Mesothelial cell of epicardium (in vitro differentiated cells): ENCODE results near the gene SORBS1. TPM values are rescaled to one million over a fixed set of nuclear protein-coding genes. Genes with fewer than 3 reads are reported as not detected.

Source experiments
- DNase-seq, 2 experiments: peaks; one replicate each; pipeline ENCODE4 v3.0.0; 2021; ENCODE audit warnings: low spot score in 2 of 2; ENCODE audit not compliant: unreplicated experiment in 2 of 2
- H3K27ac Mint-ChIP-seq: 2 replicates; pipeline ENCODE4 v1.8.0; 2021; ENCODE audit warnings: mixed read lengths
- H3K27me3 Mint-ChIP-seq: 2 replicates; pipeline ENCODE4 v1.8.0; 2021; ENCODE audit warnings: low read depth, mixed read lengths
- H3K36me3 Mint-ChIP-seq: 2 replicates; pipeline ENCODE4 v1.8.0; 2021; ENCODE audit warnings: mixed read lengths
- H3K4me1 Mint-ChIP-seq: 2 replicates; pipeline ENCODE4 v1.8.0; 2021; ENCODE audit warnings: mixed read lengths
- H3K4me3 Mint-ChIP-seq: 2 replicates; pipeline ENCODE4 v1.8.0; 2021; ENCODE audit warnings: mild to moderate bottlenecking, moderate library complexity, mixed read lengths
- H3K9me3 Mint-ChIP-seq: 2 replicates; pipeline ENCODE4 v1.8.0; 2021; ENCODE audit warnings: mixed read lengths
- total RNA-seq: library from RNA; stranded (reverse); gene quantifications from 3 replicates; pipeline ENCODE4 v1.2.1, GENCODE V29; 2021
- TF ChIP-seq, protein P1 (sequence below): fragments of 200-600 bp; sonication (generic); IDR thresholded peaks from one replicate; pipeline ENCODE4 v1.5.0; 2021; ENCODE audit warnings: antibody characterized with exemption; ENCODE audit not compliant: unreplicated experiment

Gene SORBS1
- total RNA-seq, 1 donor from 2014 or later: 24.9 TPM

GRCh38 chr10:95579835-95580535 lies 18.8 kb upstream of the SORBS1 start:
- Mint-ChIP-seq H3K4me1 (no peaks in the 10 kb centered on the region), H3K9me3 (no peaks in the 10 kb centered on the region), H3K27ac (no peak overlapping the region), H3K36me3 (no peaks in the 10 kb centered on the region), H3K4me3 (no peak overlapping the region), H3K27me3 (peaks cover 5% of the 10 kb centered on the region)
- no peak for DNase-seq
- TF ChIP-seq, protein P1, sequence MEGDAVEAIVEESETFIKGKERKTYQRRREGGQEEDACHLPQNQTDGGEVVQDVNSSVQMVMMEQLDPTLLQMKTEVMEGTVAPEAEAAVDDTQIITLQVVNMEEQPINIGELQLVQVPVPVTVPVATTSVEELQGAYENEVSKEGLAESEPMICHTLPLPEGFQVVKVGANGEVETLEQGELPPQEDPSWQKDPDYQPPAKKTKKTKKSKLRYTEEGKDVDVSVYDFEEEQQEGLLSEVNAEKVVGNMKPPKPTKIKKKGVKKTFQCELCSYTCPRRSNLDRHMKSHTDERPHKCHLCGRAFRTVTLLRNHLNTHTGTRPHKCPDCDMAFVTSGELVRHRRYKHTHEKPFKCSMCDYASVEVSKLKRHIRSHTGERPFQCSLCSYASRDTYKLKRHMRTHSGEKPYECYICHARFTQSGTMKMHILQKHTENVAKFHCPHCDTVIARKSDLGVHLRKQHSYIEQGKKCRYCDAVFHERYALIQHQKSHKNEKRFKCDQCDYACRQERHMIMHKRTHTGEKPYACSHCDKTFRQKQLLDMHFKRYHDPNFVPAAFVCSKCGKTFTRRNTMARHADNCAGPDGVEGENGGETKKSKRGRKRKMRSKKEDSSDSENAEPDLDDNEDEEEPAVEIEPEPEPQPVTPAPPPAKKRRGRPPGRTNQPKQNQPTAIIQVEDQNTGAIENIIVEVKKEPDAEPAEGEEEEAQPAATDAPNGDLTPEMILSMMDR: no peak

- DNase-seq: no peak
- H3K27me3 Mint-ChIP-seq: peaks cover 5% of the 10 kb centered on the region
- no peaks in the 10 kb centered on the region for H3K9me3 Mint-ChIP-seq
- no peaks in the 10 kb centered on the region for H3K36me3 Mint-ChIP-seq
- no peak overlapping the region for H3K4me3 Mint-ChIP-seq
- no peaks in the 10 kb centered on the region for H3K4me1 Mint-ChIP-seq
- TF ChIP-seq, protein P1: no peak
- H3K27ac Mint-ChIP-seq: no peak overlapping the region
These were observed 18.1 kb upstream of the SORBS1 start for GRCh38 chr10:95579292-95579691.

- Mint-ChIP-seq H3K9me3 (no peaks in the 10 kb centered on the region), H3K27ac (no peak overlapping the region), H3K36me3 (no peaks in the 10 kb centered on the region)
These were observed 17.4 kb upstream of the SORBS1 start for GRCh38 chr10:95578619-95579018.

GRCh38 chr10:95574649-95575365 lies 13.6 kb upstream of the SORBS1 start:
- no peak for DNase-seq
- TF ChIP-seq, protein P1: no peak
- no peak overlapping the region for H3K4me3 Mint-ChIP-seq
- H3K4me1 Mint-ChIP-seq: no peaks in the 10 kb centered on the region
- H3K36me3 Mint-ChIP-seq: no peaks in the 10 kb centered on the region
- no peaks in the 10 kb centered on the region for H3K9me3 Mint-ChIP-seq
- H3K27ac Mint-ChIP-seq: no peak overlapping the region
- H3K27me3 Mint-ChIP-seq: no peaks in the 10 kb centered on the region

More at GRCh38 chr10:95578619-95579018, 17.4 kb upstream of the SORBS1 start:
- Mint-ChIP-seq H3K27me3 (peaks cover 5% of the 10 kb centered on the region), H3K4me3 (no peak overlapping the region), H3K4me1 (no peaks in the 10 kb centered on the region)
- TF ChIP-seq, protein P1: no peak
- no peak for DNase-seq

GRCh38 chr10:95573964-95574604 lies 12.9 kb upstream of the SORBS1 start:
- Mint-ChIP-seq H3K4me3 (no peak overlapping the region), H3K27ac (no peak overlapping the region), H3K9me3 (peaks cover 3% of the 10 kb centered on the region), H3K36me3 (no peaks in the 10 kb centered on the region), H3K27me3 (no peaks in the 10 kb centered on the region), H3K4me1 (no peaks in the 10 kb centered on the region)
- TF ChIP-seq, protein P1: no peak
- no peak for DNase-seq
